IPS-20b (cell line): ENCODE results near the gene SLC6A7.
"Not testable (repeated sequence)": the region's sequence is repeated elsewhere in the genome, so short reads cannot be mapped to it uniquely, and the experiment has no call there.

ENCODE experiments used
- H3K27ac ChIP-seq: one replicate; pipeline ENCODE4 v1.5.1; 2013; ENCODE audit warnings: low read length
- H3K27me3 ChIP-seq: 2 replicates; pipeline ENCODE4 v1.6.1; 2013; ENCODE audit warnings: mild to moderate bottlenecking, low read length, inconsistent platforms; ENCODE audit not compliant: insufficient read depth
- H3K36me3 ChIP-seq: 2 replicates; pipeline ENCODE4 v1.6.1; 2013; ENCODE audit warnings: low read depth, mild to moderate bottlenecking, inconsistent platforms, low read length, moderate library complexity; ENCODE audit not compliant: insufficient read depth
- H3K4me1 ChIP-seq: 2 replicates; pipeline ENCODE4 v1.6.1; 2013; ENCODE audit warnings: mild to moderate bottlenecking, control low read depth, inconsistent platforms, low read length, moderate library complexity; ENCODE audit not compliant: insufficient read depth
- H3K4me3 ChIP-seq: 2 replicates; pipeline ENCODE4 v1.5.1; 2013; ENCODE audit warnings: mild to moderate bottlenecking, low read length, inconsistent platforms
- H3K9ac ChIP-seq: 2 replicates; pipeline ENCODE4 v1.6.1; 2013; ENCODE audit warnings: low read depth, mild to moderate bottlenecking, inconsistent platforms, low read length, moderate library complexity
- H3K9me3 ChIP-seq: 2 replicates; pipeline ENCODE4 v1.6.1; 2013; ENCODE audit warnings: mild to moderate bottlenecking, low read depth, low read length, inconsistent platforms; ENCODE audit not compliant: insufficient read depth

SLC6A7 gene

GRCh38 chr5:150248493-150248892 lies 58.6 kb downstream of the SLC6A7 start:
- not testable (repeated sequence) for H3K4me1 ChIP-seq, H3K4me3 ChIP-seq, H3K27me3 ChIP-seq, H3K27ac ChIP-seq, H3K9me3 ChIP-seq, H3K9ac ChIP-seq, H3K36me3 ChIP-seq

- Histone ChIP-seq H3K36me3 (no peaks in the 10 kb centered on the region), H3K9me3 (no peaks in the 10 kb centered on the region), H3K27ac (no peak overlapping the region), H3K9ac (no peak overlapping the region), H3K27me3 (no peaks in the 10 kb centered on the region; the same call in 1 of the 2 replicates), H3K4me3 (no peak overlapping the region), H3K4me1 (no peaks in the 10 kb centered on the region)
Measured at GRCh38 chr5:150248946-150249345, 59.1 kb downstream of the SLC6A7 start.

GRCh38 chr5:150249744-150250143 lies 59.9 kb downstream of the SLC6A7 start:
- Histone ChIP-seq H3K36me3 (no peaks in the 10 kb centered on the region), H3K9ac (no peak overlapping the region), H3K27me3 (no peaks in the 10 kb centered on the region), H3K4me1 (no peaks in the 10 kb centered on the region), H3K9me3 (no peaks in the 10 kb centered on the region), H3K4me3 (no peak overlapping the region), H3K27ac (no peak overlapping the region)

GRCh38 chr5:150251504-150251903 lies 61.6 kb downstream of the SLC6A7 start:
- Histone ChIP-seq H3K27ac (no peak overlapping the region), H3K27me3 (no peaks in the 10 kb centered on the region), H3K4me1 (0 out of 2 replicates have a peak, but pooled peaks cover 4% of the 10 kb centered on the region), H3K9me3 (no peaks in the 10 kb centered on the region), H3K36me3 (no peaks in the 10 kb centered on the region), H3K4me3 (no peak overlapping the region), H3K9ac (no peak overlapping the region)

- H3K27ac ChIP-seq: no peak overlapping the region
- H3K9ac ChIP-seq: no peak overlapping the region
- no peaks in the 10 kb centered on the region for H3K36me3 ChIP-seq
- no peaks in the 10 kb centered on the region for H3K27me3 ChIP-seq
- no peak overlapping the region for H3K4me3 ChIP-seq
- H3K4me1 ChIP-seq: 0 out of 2 replicates have a peak, but pooled peaks cover 4% of the 10 kb centered on the region
- H3K9me3 ChIP-seq: no peaks in the 10 kb centered on the region
Measured at GRCh38 chr5:150252489-150252888, 62.6 kb downstream of the SLC6A7 start.

- Histone ChIP-seq H3K27ac (no peak overlapping the region), H3K9me3 (no peaks in the 10 kb centered on the region), H3K9ac (no peak overlapping the region), H3K27me3 (no peaks in the 10 kb centered on the region), H3K4me1 (0 out of 2 replicates have a peak, but pooled peaks cover 4% of the 10 kb centered on the region), H3K4me3 (no peak overlapping the region), H3K36me3 (no peaks in the 10 kb centered on the region)
Measured at GRCh38 chr5:150253416-150254208, 63.8 kb downstream of the SLC6A7 start.

- H3K27ac ChIP-seq: no peak overlapping the region
- no peak overlapping the region for H3K4me3 ChIP-seq
- no peaks in the 10 kb centered on the region for H3K27me3 ChIP-seq
- 0 out of 2 replicates have a peak, but pooled peaks cover 4% of the 10 kb centered on the region for H3K4me1 ChIP-seq
- H3K36me3 ChIP-seq: no peaks in the 10 kb centered on the region
- no peak overlapping the region for H3K9ac ChIP-seq
- no peaks in the 10 kb centered on the region for H3K9me3 ChIP-seq
Measured at GRCh38 chr5:150254363-150254762, 64.5 kb downstream of the SLC6A7 start.

GRCh38 chr5:150254774-150255173 lies 64.9 kb downstream of the SLC6A7 start:
- Histone ChIP-seq H3K4me3 (no peak overlapping the region), H3K27ac (no peak overlapping the region), H3K4me1 (0 out of 2 replicates have a peak, but pooled peaks cover 4% of the 10 kb centered on the region), H3K36me3 (no peaks in the 10 kb centered on the region), H3K9ac (no peak overlapping the region), H3K9me3 (no peaks in the 10 kb centered on the region), H3K27me3 (no peaks in the 10 kb centered on the region)

GRCh38 chr5:150255659-150256409 lies 66.0 kb downstream of the SLC6A7 start:
- H3K36me3 ChIP-seq: no peaks in the 10 kb centered on the region
- 0 out of 2 replicates have a peak, but pooled peaks cover 4% of the 10 kb centered on the region for H3K4me1 ChIP-seq
- no peak overlapping the region for H3K4me3 ChIP-seq
- H3K9ac ChIP-seq: no peak overlapping the region
- H3K9me3 ChIP-seq: no peaks in the 10 kb centered on the region
- H3K27me3 ChIP-seq: no peaks in the 10 kb centered on the region
- no peak overlapping the region for H3K27ac ChIP-seq

- no peaks in the 10 kb centered on the region for H3K9me3 ChIP-seq
- H3K4me1 ChIP-seq: 0 out of 2 replicates have a peak, but pooled peaks cover 4% of the 10 kb centered on the region
- H3K36me3 ChIP-seq: no peaks in the 10 kb centered on the region
- H3K27ac ChIP-seq: no peak overlapping the region
- no peak overlapping the region for H3K9ac ChIP-seq
- H3K4me3 ChIP-seq: no peak overlapping the region
- H3K27me3 ChIP-seq: no peaks in the 10 kb centered on the region
Measured at GRCh38 chr5:150256410-150257064, 66.7 kb downstream of the SLC6A7 start.

GRCh38 chr5:150257424-150257823 lies 67.6 kb downstream of the SLC6A7 start:
- no peak overlapping the region for H3K4me3 ChIP-seq
- H3K9ac ChIP-seq: no peak overlapping the region
- H3K27me3 ChIP-seq: no peaks in the 10 kb centered on the region
- 0 out of 2 replicates have a peak, but pooled peaks cover 4% of the 10 kb centered on the region for H3K4me1 ChIP-seq
- H3K9me3 ChIP-seq: no peaks in the 10 kb centered on the region
- no peak overlapping the region for H3K27ac ChIP-seq
- no peaks in the 10 kb centered on the region for H3K36me3 ChIP-seq
